ENCODE results near the gene SLC38A11.

GRCh38 chr2:164846276-164846675 lies 109.0 kb downstream of the SLC38A11 start:
- TF ChIP-seq CTCF (IDR thresholded peaks at IDR 0.05), result no peak
- no peak for TF ChIP-seq POLR2A (IDR thresholded peaks at IDR 0.05)

Measured in vagina (tissue), 2 donors.